Adrenal gland (tissue), 12 donors: Measurements from ENCODE around the gene MT1B. TPM values are rescaled to one million over a fixed set of nuclear protein-coding genes. Genes with fewer than 3 reads are reported as not detected.
A peak's percentile ranks its signal among the peaks of the same experiment; 100 is the strongest.

Experiments
- DNase-seq, 7 donors: peaks; one replicate each; pipeline ENCODE4 v3.0.0-alpha.2; 2019 to 2020
- H3K27ac ChIP-seq, 5 donors: fragments of 200-600 bp; sonication (generic) in 4 of 5; 1 replicate in 3 of 5; 2 replicates in 2 of 5; pipeline versions ENCODE4 v1.5.1 to v1.8.0; 2016 to 2020; ENCODE audit warnings: mild to moderate bottlenecking in 1 of 5
- H3K27me3 ChIP-seq: fragments of 200-600 bp; 2 replicates; pipeline ENCODE4 v1.8.0; 2021
- H3K36me3 ChIP-seq, 2 donors: fragments of 200-600 bp; replicated peaks in 1 of 2; 1 replicate in 1 of 2; 2 replicates in 1 of 2; pipeline versions ENCODE4 v1.5.1 to v1.8.0; 2018 to 2022
- H3K4me1 ChIP-seq, 2 donors: fragments of 200-600 bp; replicated peaks in 1 of 2; 1 replicate in 1 of 2; 2 replicates in 1 of 2; pipeline versions ENCODE4 v1.5.1 to v1.8.0; 2018 to 2021
- H3K4me3 ChIP-seq, 4 donors: fragments of 200-600 bp; sonication (generic) in 3 of 4; one replicate each; pipeline ENCODE4 v1.5.1; 2016 to 2018
- H3K9me3 ChIP-seq, 3 donors: fragments of 200-600 bp; sonication (generic) in 1 of 3; replicated peaks in 1 of 3; 1 replicate in 2 of 3; 2 replicates in 1 of 3; pipeline versions ENCODE4 v1.5.1 to v1.8.0; 2016 to 2021
- POLR2A ChIP-seq, 2 donors: fragments of 450-650 bp; IDR thresholded peaks; one replicate each; pipeline ENCODE4 v1.6.1; 2017; ENCODE audit warnings: antibody characterized with exemption in 2 of 2, mild to moderate bottlenecking in 2 of 2, moderate library complexity in 1 of 2
- WGBS, 4 donors: extraction: QIAGEN DNeasy Blood & Tissue Kit in 2 of 4; methylation state at CpG; one replicate each; pipeline versions ENCODE4 v1.1.5 to v1.1.7; 2013 to 2017; 5-methylcytosine and 5-hydroxymethylcytosine counted together
- intact Hi-C, 2 donors: fragments of 100-400 bp; cut with DNase I; formaldehyde crosslinking; loops; one replicate each; pipeline versions ENCODE4 v1.14.1 to v1.15.0; 2022 to 2023
- polyA plus RNA-seq, 3 donors: library from polyadenylated mRNA; stranded (reverse); fragments of 200-250 nt in 2 of 3; fragments of 350-450 nt in 1 of 3; fragmentation: Illumina TruSeq in 1 of 3; extraction: RNeasy Lipid Tissue Mini Kit (QIAGEN cat#74804) in 1 of 3; gene quantifications; one replicate each; pipeline ENCODE4 v1.2.3, GENCODE V29; 2013 to 2014
- total RNA-seq, 9 donors: library from RNA; depleted of rRNA in 4 of 9; stranded (reverse); fragments of >200 nt in 4 of 9; fragments of 120-200 nt in 1 of 9; fragmentation: NEBNext Ultra II Directional in 1 of 9; extraction: Animal tissue kit (Norgen Biotek cat#: 25700) in 1 of 9; gene quantifications; one replicate each; pipeline versions ENCODE4 v1.1.0 to v1.2.4, GENCODE V29; 2013 to 2023
- TF ChIP-seq, protein P1 (sequence below), 6 experiments: fragments of 450-650 bp in 4 of 6; fragments of 200-600 bp in 2 of 6; sonication (generic) in 1 of 6; IDR thresholded peaks; 1 replicate in 5 of 6; 2 replicates in 1 of 6; pipeline versions ENCODE4 v1.5.1 to v1.8.0; 2016 to 2021; ENCODE audit warnings: antibody characterized with exemption in 6 of 6, mild to moderate bottlenecking in 2 of 6, moderate library complexity in 1 of 6
- donor health status: healthy with polysubstance abuse.
- donor health status: Bipolar disorder and iron deficiency.
- donor health status: DM: yes; HTN: yes; CAD: no.
- donor health status: DM: no; HTN: no; CAD: no.
- donor health status: DM: no; HTN: no; CAD: no.
- donor health status: DM: yes; HTN: yes; CAD: no.

MT1B gene
- total and polyA plus RNA-seq, 12 donors: not detected

DNA sequence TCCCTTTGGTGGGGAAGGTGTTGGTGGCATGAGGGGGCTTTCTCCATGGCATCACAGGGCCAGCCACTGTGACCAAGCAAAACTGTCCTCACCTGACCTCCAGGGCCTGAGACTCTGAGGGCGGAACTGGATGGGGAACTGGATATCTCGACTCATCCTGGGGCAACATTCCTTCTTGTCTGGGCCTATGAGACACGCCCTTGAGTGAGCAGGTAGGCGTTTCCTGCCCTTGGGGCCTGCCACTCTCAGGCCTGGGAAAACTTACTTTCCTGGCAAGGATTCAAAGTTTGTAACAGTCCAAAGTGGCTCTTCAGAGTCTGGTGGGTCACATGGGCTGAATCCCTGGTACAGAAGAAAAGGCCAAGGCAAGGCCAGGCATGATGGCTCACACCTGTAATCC lies 40.2 kb downstream of the MT1B start:
- Histone ChIP-seq H3K27ac (no peak overlapping the region), H3K4me3 (no peak overlapping the region), H3K9me3 (no peaks in the 10 kb centered on the region), H3K4me1 (no peaks in the 10 kb centered on the region), H3K36me3 (no peaks in the 10 kb centered on the region), H3K27me3 (no peaks in the 10 kb centered on the region)
- intact Hi-C loops: no loop called here
- DNase-seq: peak in 6 of 7 donors; percentile 38 to 72 (median 60)
- WGBS, 4 donors: 38 to 73% (median 57%) methylated on average over 4 of the region's 4 CpGs
- TF ChIP-seq, protein P1, sequence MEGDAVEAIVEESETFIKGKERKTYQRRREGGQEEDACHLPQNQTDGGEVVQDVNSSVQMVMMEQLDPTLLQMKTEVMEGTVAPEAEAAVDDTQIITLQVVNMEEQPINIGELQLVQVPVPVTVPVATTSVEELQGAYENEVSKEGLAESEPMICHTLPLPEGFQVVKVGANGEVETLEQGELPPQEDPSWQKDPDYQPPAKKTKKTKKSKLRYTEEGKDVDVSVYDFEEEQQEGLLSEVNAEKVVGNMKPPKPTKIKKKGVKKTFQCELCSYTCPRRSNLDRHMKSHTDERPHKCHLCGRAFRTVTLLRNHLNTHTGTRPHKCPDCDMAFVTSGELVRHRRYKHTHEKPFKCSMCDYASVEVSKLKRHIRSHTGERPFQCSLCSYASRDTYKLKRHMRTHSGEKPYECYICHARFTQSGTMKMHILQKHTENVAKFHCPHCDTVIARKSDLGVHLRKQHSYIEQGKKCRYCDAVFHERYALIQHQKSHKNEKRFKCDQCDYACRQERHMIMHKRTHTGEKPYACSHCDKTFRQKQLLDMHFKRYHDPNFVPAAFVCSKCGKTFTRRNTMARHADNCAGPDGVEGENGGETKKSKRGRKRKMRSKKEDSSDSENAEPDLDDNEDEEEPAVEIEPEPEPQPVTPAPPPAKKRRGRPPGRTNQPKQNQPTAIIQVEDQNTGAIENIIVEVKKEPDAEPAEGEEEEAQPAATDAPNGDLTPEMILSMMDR (IDR thresholded peaks at IDR 0.05): no peak
- no peak for TF ChIP-seq POLR2A (IDR thresholded peaks at IDR 0.05)

DNA sequence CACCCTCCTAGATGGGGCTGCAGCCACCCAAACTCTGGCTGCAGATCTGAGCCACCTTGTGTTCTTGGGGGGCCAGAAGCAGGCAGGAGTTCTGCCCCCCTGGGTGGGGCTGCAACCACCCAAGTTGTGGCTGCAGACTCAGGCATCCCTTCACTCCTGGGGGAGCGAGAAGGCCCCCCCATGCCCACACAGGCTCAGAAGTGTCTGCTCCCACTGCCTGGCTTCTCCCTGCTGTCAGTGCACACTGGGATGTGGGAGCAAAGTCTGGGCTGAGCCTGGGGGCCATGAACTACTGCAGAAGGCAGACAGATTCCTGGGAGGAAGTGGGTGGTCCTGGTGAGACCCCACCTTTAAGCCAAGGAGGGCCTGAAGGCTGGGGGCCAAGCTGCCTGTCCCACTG lies 43.6 kb downstream of the MT1B start:
- no peaks in the 10 kb centered on the region for H3K9me3 ChIP-seq
- H3K27ac ChIP-seq: no peak overlapping the region
- no peak overlapping the region for H3K4me3 ChIP-seq
- H3K36me3 ChIP-seq: no peaks in the 10 kb centered on the region
- intact Hi-C loops: no loop called here
- TF ChIP-seq POLR2A (IDR thresholded peaks at IDR 0.05): no peak
- TF ChIP-seq, protein P1 (IDR thresholded peaks at IDR 0.05): no peak
- no peaks in the 10 kb centered on the region for H3K4me1 ChIP-seq
- DNase-seq: no peak
- H3K27me3 ChIP-seq: no peaks in the 10 kb centered on the region
- 63 to 85% methylated on average over 1 of the region's 1 CpG; no CpG with 5 or more reads in 2 of the 4 donors for WGBS, 4 donors

DNA sequence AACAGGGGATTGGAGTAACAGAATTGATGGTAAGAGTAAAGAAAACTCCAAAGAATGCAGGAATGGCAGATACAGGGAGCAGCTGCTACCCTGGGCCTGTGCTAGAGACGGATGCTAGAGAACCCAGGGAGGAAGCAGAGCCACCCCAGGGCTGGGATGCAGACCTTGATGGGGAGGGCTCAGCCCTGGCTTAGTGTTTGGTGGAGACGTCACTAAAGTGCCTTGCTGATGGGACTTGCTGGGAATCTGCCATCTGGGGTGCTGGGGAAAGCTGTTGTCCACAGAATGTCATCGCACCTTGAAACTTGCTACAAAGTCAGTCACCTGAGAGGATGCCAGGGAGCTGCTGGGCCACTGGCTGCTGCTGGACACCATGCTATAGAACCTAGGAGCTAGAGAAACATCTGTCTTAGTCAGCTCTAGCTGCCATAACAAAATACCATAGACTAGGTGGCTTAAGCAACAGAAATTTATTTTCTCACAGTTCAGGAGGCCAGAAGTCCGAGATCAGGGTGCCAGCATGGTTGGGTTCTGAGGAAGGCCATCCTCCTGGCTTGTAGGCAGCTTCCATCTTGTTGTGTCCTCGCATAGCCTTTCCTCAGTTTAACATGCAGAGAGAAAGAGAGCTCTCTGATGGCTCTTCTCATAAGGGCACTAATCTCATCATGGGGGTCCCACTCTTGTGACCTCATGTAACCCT lies 45.9 kb downstream of the MT1B start:
- Histone ChIP-seq H3K36me3 (no peaks in the 10 kb centered on the region), H3K27me3 (no peaks in the 10 kb centered on the region), H3K27ac (no peak overlapping the region), H3K4me1 (peaks cover 0 to 5% of the 10 kb centered on the region in 2 donors), H3K4me3 (no peak overlapping the region), H3K9me3 (no peaks in the 10 kb centered on the region)
- intact Hi-C loops: no loop called here
- no peak for TF ChIP-seq POLR2A (IDR thresholded peaks at IDR 0.05)
- TF ChIP-seq, protein P1 (IDR thresholded peaks at IDR 0.05): no peak
- no peak for DNase-seq
- 80 to 93% (median 91%) methylated on average over 5 of the region's 5 CpGs for WGBS, 4 donors

DNA sequence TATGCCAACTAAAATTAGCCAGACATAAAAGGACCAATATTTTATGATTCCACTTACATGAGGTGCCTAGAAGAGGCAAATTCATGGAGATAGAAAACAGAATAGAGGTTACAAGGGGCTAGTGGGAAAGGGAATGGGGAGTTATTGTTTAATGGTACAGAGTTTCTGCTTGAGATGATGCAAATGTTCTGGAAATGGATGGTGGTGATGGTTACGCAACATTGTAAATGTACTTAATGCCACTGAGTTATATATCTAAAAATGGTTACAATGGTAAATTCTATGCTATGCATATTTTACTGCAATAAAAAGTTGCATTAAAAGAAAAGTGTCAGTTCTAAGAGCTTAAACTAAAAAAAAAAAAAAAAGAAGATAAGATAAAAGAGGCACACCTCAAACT lies 48.5 kb downstream of the MT1B start:
- intact Hi-C loops: loop anchor here (5.0 to 10.0 kb wide), 2 partner anchors 95 to 98 kb away; partner anchors contain the start of gene MT2A (in 1 of the 2)
- DNase-seq: no peak
- Histone ChIP-seq H3K4me3 (no peak overlapping the region), H3K27me3 (no peaks in the 10 kb centered on the region), H3K27ac (no peak overlapping the region), H3K36me3 (no peaks in the 10 kb centered on the region), H3K9me3 (no peaks in the 10 kb centered on the region), H3K4me1 (peaks cover 0 to 7% of the 10 kb centered on the region in 2 donors)
- 12 to 72% (median 58%) methylated on average over 1 of the region's 1 CpG for WGBS, 4 donors
- TF ChIP-seq, protein P1 (IDR thresholded peaks at IDR 0.05): no peak
- TF ChIP-seq POLR2A (IDR thresholded peaks at IDR 0.05): no peak
